ENCODE measurements around the gene FOXP1.

Gene FOXP1

DNA sequence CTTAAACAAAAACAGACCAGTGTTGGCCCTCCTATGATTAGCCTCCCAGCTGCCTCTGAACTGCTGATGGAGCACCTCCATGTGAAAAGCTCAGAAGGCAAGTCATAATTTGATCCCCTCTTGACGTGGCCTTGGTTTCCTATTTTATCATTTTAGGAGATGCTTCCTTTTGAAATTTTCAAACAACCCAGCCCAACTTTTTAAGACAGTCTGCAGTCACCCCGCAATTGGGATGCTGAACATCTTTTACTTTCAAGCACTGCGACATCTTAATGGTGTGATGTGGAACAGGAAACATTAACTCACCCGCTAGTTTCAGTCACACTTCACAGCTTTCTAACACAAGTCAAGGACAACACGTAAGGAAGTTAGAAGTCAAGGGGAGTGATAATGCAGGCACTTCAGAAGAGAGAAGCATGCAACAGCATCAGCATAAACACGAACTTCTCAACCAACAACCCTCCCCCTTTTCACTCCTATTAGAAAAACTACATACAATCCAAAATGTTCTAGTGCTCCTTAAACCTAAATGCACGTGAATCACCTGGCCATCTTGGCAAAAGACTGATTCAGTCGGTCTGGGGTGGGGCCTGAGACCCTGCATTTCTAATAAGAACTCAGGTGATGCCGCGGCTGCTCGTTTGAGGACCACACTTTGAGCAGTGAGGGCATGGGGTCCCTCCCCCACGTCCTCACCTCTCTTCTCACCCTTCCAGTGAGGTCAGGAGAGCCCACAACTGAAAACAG lies 161.5 kb downstream of the FOXP1 start:
- ATAC-seq, result peak; percentile 79 to 80

DNA sequence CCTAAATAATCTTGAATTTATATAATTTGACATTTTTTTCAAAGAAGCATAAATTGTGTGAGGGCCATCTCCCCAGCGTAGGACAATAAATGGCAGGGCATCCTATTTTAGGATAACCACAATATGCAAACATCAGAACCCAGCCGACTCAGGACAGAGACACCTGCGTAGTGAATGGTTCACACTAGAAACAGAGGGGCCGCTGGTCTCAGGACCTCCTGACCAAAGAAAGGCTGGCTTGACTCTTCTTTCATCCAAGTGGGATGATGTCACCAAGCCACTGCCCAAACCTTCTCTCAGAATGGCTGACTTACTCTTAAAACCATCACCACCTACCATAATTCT lies 162.1 kb downstream of the FOXP1 start:
- no peak for ATAC-seq

DNA sequence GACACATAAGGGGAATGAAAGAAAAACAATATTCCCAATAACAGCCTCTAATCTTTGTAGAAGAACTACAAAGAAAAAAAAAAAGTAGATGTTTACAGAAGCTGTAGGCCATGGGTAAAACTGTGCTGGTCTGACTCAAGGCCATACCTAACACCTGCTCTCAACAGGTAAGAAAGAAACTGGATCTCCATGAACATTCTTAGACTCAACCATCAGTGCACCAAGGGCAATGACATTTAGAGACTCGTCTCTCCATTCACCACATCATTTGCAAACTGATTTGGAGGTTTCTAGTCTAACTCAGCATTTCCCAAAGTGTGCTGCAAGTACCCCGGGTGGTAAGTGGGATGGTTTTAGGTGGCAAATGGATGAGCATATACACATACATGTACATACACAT lies 164.2 kb downstream of the FOXP1 start:
- ATAC-seq, result peak; percentile 37 to 40

DNA sequence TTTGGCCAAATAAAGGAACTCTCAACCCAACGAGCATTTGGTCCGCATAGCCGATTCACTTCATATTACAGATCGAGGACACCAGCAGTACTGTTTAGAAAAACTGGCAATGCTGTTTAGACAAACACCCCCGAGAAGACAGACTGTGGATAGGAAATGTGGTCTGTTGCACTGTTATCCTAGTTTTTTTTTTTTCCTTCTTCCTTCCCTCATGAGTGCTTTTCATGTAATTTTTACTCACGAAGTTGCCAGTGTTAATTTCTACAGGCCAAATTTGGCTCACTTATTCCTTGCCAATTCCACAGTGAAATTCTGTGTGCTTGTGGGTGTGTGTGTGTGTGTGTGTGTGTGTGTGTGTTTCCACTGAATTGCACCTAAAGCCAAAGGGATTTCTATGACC lies 165.7 kb downstream of the FOXP1 start:
- ATAC-seq, result no peak

DNA sequence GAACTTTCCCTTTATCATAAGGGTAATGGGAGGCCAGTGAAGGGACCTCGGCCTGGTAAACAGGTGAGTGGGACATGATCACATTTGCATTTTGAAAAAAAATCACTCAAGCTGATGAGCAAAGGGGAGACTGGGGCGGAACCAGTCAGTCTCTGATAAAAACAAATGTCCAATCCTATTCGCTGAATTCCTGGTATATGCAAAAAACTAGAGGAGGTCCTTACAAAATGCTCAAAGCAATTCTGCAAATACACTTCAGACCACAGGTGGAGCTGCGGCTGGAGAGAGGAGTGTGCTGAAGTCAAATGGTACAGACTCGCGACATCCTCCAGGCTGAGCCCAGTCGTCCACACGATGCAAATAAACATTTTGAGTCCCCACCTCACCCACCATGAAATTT lies 166.7 kb downstream of the FOXP1 start:
- ATAC-seq, result no peak

DNA sequence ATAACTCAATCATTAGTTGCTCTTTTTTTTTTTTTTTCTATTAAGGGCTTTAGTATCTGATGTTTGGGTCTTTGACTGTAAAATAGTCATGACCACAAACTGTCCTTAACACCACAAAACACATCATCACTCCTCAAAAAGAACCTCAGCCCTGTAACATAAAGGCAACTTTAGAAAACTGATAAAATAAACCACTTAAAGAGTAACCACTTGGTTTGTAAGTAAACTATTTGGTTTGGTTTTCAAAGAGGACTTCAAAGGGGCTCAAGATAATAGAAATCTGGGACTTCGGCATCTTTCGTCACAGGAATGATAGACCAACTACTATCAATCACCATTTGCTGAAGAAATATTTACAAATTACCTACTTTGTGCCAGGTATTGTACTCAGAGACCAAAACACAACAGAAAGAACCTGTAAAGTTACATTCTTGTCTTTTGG lies 167.8 kb downstream of the FOXP1 start:
- ATAC-seq, result peak; percentile 42 to 48

DNA sequence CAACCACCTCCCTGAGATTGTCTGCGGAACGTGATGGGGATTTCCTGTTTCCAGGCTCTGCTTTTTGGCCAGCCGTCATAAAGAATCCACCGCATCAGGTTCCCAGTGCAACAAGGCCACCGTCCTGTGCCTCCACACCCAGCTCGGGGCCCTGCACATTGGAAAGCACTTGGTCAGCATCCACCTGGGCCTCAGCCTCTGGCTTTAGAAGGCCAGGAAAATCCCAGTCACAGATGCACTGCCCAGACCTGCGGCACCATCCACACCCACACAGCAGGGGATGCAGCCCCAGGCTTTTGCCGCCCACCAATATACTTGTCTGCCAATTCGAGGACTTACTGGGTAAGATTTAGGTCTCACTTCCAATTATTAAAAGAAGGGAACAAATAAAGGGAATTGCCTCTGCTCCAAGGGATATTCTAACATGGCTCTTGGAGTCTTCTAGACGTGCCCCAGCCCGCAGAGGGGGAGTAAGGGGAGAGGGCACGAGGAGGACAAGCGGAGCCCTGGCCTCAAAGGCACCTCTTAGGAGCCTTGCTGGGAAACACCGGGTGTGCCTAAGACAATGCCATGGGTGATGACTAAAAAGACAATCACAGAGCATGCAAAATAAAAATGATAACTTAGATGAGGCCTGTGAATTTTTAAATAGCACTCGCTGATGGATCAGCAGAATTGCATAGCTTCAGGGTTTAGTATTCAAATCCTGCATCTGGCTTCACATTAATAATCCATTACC lies 169.2 kb downstream of the FOXP1 start:
- ATAC-seq, result no peak

DNA sequence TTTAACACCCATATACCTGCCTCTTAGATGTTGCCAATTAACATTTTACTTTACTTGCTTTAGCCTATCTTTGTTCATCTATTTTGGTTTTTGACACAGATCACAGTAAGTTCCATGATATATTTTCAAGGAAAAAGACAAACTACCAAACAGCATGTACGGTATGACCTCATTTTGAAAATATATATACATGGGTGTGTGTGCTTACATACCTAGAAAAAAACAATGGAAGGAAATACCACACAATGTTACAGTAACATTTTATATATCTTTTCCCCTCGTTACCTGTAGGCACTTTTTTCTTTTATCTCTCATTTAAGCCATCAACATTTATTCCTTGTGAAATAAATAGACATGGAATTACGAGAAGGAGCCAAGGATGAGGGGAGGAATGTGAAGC lies 170.0 kb downstream of the FOXP1 start:
- ATAC-seq, result no peak

DNA sequence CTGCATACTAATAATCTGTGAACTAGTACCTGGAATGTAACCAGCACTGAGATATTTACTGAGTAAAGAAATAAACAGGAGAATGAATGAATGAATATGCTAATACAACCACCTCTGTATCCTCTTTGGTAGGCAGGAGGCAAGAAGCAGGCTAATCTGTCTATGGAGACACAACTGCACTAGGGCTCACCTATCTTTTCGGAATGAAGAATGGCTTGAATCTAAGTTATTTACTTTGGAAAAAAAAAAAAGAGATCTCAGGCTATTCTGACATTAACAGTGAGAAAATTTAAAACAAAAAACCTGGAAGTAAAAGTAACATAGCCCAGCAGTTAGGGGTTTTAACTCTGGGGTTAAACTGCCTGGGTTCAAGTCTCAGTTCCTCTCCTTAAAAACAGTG lies 174.2 kb downstream of the FOXP1 start:
- ATAC-seq, result no peak

DNA sequence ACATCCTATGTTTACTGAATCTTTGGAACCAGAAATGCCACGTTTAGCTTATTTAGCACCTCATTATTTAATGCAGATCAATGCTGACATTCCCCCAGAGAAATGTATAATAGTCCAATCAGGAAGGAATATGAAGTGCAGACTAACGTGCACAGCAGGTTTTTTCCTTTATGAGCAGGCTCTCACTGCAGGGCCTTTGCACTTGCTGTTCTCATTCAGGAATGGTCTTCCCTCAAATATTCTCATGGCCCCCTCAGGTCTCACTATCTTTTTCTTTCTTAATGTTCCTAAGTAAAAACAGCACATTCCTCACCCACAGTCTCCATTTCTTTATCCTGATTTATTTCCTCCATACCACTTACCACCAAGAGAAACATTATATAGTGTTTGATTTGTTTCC lies 174.6 kb downstream of the FOXP1 start:
- no peak for ATAC-seq

DNA sequence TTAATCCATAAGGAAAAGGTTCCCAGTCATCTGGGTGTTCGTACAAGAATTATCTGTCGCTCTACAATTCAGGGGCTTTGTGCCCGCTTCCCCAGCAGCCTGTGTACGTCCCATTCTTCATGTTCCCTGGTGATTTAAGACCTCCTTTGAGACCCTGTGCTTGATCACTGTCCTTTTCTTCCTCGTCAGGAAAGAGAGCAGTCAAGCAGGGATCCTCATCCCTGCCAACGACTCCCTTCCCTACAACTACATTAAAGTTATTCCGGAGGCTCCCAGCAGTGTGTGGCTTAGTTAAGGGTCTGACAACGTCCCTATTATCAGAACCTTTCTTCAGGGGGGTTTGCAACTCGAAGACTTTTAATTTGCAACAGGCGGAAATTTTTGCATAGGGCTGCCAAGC lies 175.7 kb downstream of the FOXP1 start:
- ATAC-seq, result no peak

DNA sequence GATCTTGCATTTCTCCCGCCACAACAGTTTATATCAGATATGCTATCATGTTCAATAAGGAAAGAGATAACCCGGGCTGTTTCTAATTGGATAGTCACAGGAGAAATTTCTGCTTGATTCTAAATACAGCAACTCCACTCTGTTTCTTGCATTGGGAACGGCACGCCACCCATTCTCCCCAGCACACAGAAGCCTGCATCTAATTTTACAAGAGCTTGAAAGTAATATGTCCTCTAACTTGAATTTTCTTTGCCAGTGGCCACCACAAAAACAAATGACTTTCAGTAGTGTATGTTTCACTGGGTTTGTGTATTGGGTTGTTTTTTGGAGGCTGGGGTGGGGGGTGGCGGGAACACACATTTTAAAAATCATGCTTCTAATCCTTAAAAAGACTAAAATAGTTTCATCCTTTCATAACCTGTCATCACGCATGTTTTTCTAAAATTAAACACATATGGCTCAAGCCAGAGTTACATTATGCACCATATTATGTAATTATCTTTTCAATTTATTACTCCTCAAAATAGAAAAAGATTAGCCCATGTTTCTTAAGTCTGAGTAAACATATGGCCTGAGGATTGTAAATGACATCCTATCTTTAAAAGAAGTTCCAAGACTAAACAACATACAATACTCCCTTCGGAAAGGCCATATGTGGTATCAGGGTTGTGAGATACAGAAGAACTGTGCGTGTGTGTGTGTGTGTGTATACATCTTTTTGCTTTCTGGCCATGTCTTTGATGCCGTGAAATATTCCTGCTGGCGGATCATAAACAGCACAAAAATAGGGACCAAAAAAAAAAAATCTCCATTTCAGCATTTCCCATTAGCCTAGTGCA lies 176.3 kb downstream of the FOXP1 start:
- no peak for ATAC-seq

DNA sequence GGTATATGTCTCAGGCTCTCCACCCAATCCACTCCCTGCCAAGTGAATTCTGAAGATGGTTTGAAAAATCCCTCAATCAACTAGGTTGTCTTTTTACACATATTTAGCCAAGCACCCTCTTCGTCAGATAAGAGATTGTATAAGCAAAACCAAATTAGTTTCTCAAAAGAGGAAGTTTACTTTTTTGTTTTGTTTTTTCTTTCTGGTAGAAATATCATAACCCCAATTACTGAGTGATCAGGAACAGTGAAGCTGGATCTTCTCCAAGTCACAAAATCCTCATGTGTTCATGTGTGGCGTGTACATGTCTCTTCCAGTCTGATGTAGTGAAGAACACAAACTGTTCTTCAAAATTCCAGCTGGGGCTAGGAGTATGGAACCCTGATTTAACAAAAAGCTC lies 180.6 kb downstream of the FOXP1 start:
- ATAC-seq, result no peak

DNA sequence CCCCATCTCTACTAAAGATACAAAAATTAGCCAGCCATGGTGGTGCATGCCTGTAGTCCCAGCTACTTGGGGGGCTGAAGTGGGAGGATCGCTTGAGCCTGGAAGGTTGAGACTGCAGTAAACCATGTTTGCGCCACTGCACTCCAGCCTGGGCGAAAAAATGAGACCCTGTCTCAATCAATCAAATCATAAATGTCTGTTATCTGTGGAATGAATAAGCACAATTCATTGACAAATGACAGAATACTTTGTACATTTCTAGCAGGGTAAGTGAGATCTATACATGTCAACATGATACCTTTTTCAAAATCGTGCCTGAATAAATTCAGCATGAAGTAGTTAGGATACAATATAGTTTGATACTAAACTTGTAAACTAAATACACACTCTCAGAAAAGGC lies 181.2 kb downstream of the FOXP1 start:
- no peak for ATAC-seq

DNA sequence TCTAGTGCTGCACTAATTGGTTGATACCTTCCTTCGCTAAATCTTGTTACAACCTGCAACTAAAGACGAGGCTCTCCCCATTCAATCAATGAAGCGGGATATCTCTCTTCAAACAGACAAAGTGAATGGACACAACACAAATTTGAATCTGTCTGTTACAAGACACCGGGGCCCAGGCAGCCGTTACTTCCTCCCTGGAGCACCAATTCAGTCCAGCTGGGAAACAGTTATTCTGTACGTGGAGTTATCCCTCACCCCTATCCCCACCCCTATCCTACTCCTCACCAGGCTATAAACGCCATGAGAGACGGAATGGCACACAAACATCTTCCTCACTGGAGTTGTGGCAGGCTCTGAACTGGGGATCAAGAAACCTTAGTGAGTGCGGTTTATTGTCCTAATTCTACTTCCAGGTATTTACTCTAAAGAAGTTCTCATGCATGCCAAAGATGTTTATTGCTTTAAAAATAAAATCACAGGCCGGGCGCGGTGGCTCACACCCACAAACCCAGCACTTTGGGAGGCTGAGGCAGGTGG lies 181.8 kb downstream of the FOXP1 start:
- no peak for ATAC-seq

DNA sequence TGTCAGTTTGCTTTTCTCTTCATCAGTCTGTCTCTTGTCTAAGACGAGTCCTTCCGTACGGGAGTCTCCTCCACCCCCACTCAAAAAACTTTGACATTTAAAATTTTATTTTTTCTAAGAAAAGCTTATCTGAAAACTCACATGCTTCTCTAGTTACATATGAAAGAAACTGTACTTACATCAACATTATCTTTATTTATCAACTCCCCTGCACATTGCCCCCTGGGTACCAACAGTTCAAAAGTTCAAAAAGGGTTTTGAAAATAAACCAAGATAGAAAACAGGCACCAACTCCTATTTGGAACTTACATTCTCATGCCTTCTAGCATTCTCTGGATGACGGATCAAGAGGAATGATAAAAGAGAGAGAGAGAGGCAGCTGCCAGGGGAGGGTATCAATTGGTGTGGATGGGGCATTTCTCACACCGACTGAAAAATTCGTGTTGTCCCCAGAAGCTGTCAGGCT lies 182.5 kb downstream of the FOXP1 start:
- no peak for ATAC-seq

DNA sequence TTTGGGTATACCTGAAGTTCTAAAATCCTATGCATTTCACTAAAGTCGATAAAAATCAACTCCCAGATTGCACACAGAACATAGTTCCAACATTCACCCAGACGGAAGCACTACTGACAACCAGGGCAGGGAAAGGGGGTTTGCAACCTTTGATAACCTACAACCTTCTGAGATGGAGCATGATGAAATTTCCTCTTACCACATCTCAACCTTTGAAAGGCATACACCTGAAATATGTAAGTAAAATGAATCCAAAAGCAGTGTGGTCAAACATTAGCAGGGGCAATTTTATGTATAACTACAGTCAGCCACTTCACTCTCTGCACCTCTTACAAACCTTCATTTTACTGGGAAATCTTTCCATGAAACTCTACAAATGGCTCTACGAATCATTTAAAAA lies 184.1 kb downstream of the FOXP1 start:
- ATAC-seq, result no peak

DNA sequence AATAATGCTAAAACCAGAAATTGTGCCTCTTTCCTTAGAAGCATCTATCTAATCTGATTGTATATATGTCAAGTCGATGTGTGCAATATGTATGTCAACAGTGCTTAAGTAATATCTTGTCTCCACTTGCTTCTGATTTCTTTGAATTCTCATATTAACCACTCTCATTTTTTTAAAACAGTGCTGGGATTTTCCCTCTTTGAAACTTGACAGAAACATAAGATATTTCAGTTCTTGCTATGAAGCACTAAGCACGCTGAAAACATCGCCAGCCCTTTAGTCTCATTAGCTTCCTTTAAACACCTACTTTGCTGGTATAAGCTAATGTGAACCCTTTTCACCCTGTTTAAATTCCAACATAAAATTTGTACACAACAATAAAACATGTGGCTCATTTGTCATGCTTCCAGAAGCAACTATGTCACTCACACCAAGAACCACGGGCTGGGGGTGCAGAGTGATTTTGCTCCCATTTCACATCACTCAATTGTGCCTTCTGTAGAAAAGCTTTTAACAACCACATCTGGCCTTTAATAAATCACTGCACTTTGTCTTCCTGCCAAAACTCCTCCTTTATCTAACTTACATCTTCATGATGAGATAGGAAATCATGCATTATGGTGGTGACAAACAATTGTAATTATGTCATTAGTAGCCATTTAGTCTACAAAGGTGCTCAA lies 185.2 kb downstream of the FOXP1 start:
- peak; percentile 75 to 81 for ATAC-seq

DNA sequence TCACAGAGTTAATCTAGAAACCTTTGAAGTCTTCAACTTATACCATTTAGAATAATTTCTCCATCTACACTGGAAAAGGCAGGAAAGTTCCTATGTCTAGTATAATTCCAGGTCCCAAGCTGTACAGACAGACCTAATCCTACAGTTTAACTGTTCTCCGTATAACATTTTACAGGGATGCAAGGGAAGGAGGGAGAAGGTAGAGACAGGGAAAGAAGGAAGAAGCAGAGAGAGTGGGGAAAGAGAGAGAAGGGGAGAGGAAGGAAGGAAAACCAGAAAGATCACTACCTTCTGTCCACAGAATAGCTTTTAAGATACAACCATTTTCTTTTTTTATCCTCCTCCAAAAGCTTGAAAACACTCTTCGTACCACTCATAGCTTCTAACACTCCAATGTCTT lies 185.8 kb downstream of the FOXP1 start:
- ATAC-seq, result no peak

DNA sequence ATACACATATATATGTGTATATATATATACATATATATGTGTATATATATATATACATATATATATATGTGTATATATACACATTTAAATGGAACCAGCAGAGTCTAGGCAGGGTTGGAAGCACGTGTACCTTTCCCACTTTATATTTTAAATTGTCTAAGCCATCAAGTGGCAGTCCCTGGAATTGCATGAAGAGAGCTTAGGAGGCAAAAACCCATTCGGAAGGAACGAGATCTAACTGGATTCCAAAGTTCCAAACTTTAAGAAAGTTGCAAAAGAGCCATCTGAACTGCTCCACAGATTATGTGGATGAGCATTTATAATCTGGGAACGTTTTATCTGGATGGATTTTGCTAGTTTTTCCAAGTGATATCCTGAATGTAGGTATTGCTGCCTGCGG lies 186.5 kb downstream of the FOXP1 start:
- no peak for ATAC-seq

DNA sequence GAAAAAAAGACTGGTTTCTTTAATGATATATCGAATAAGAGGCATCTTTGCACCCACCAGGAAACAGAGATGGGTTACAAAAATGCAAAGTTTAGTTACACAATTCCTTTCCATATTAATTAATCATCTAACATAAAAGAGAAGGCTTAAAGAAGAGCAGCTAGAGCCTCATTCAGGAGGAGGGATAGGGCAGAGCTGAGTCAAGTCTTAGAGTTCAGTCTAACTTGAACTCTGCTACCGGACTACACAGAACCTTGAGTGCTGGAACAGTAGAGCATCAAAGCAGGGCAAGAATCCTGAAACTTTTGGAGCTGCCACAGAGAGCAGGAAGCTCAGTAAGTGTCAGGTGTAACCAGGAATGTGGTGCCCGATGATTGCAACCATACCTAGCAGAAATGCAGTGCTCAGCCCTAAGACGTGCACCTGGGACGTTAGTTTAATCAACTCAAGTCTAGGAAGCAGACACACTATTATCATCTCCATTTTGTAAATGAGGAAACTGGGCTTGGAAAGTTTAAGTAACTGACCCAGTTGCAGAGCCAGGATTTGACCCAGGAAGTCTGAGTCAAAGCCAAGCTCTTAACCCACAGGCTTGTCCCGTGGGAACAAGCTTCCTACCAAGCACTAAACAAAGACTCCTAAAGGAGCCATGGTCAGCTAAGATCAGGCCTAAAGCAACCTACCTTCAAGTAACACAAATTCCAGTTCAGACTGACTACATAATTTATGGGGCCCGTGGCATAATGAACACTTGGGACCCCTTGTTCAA lies 187.4 kb downstream of the FOXP1 start:
- no peak for ATAC-seq

DNA sequence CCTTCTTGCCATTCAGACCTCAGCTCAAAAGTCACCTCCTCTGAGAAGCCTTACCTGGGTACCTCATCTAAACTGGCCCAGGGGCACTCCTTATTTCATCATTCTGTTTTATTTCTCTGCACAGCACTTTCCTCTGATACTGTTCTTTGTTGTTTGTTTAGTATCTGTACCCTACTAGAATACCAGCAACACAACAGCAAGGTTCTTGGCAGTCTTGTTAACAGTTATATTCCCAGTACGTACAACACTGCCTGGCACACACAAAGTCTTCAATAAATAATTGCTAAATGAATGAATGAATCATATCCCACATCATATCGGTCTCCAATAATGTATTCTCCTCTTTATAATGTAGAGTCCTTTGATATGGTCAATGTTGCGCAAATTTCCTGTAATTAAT lies 188.1 kb downstream of the FOXP1 start:
- ATAC-seq, result no peak

Measured in activated CD4-positive, CD25-positive, alpha-beta regulatory T cell treated with anti-CD3 and anti-CD28 coated beads, Interleukin-2, amount 50 U/mL, for 24 hours (primary cell).